Suppressor macrophage treated with lipopolysaccharide for 1 hour (primary cell): ENCODE data around the gene GRXCR1.

Experiments used
- DNase-seq, 3 donors: peaks; one replicate each; pipeline ENCODE4 v3.0.0-alpha.2; 2020 to 2022

Gene GRXCR1

DNA sequence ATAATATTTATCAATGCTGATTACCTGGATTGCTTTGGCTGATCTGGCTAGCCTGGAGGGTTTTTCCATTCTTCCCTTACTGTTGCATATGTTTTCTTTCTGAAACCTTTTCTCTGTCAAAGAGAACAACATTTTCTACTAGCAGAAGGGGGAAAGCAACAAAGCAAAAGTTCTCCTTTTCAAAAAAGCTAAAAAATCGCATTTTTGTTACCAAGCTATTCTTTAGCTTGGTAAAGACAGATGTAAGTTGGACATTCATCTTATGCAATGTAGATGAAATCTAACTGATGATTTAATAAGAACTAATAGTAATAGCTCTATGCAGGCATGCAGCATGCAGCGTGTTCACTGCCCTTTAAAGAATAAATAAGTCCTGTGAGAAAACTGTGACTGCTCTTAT, at the start of gene GRXCR1:
Gene GRXCR1, plus strand, starts transcription at position 301 of the 400 bp plus-strand sequence. CDS start 554 bp downstream, outside the sequence.
- DNase-seq: no peak

DNA sequence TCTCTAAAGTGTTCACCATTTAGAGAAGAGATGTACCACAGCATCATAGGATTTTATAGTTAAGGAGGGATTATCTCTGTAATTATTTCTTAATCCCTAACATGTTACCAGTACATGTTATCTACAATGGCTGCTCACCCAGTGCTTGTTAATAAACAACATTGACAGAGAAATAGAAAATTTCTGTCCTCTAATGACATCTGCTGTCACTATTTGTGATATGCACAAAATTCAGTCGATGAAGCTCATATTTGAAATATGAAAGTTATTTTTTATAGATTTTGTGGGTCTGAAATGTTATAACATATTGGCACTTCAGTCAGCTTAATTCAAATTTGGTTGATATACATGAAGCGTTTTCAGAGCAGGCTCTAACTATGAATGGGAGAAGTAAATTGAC, 48.8 kb upstream of the GRXCR1 start:
- DNase-seq: no peak

DNA sequence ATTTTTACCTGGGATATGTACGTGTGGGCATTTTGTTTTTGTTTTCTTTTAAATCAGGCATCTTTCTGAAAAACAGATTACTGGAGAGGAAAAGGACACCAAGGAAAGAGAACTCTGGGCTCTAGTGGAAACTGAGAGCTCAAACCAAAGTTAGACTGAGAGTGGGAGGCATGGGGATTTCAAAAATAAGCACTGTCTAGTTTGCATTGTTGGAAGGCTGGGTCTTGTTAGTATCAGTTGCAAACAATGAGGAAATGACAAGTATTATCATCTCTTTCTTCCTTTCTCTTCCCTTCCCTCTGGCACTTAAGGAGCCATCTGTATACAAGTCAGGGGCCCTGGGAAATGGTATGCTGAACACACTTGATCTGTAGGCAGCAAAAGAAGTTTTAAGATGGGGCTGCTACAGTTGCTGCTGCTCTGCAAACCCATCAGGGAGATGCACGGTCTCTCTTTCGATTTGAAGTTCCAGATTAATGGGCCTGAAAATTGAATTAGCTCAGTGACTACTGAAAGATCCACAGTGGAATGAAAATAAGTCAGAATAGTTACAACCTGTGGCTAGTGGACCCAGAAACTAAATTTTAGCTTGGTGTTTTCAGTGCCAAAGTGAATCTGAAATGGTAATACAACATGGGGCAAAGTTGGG, 48.0 kb upstream of the GRXCR1 start:
- DNase-seq: no peak

DNA sequence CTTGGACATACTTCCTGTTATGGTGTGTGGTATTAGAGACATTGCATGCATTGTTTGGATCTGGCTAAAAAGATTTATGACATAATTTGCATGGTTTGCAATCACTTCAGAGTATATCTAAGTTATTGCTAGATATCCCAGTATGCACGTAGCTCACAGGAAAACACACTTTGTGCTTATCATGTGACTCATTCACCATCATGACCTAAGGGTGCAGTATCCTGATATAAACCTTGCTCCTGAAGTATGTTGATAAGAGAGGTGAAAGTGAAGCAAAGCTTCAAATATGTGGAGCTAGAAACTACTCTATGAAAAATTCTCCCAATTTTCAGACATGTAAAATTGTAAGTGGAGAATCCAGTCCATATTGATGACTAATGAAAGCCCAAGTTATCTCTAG, 46.9 kb upstream of the GRXCR1 start:
- DNase-seq: no peak

DNA sequence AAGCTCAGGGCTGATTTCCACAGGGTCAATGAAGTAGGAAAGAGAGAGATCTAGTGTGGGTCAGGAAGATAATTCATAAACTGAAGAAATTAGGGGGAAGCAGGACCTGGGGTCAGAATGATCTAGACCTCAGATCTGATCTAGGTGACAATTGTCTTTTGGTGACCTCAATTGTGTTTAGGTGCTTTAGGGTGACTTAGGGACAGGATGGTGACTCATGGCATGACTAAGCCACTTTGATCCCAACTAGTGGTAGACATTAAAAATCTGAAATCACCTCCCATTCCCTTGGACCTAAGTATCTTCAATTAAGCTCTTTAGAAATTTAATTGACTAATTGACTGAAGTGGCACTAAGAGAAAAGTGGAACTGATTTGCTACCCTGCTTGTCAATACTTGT, 36.7 kb upstream of the GRXCR1 start:
- no peak for DNase-seq

DNA sequence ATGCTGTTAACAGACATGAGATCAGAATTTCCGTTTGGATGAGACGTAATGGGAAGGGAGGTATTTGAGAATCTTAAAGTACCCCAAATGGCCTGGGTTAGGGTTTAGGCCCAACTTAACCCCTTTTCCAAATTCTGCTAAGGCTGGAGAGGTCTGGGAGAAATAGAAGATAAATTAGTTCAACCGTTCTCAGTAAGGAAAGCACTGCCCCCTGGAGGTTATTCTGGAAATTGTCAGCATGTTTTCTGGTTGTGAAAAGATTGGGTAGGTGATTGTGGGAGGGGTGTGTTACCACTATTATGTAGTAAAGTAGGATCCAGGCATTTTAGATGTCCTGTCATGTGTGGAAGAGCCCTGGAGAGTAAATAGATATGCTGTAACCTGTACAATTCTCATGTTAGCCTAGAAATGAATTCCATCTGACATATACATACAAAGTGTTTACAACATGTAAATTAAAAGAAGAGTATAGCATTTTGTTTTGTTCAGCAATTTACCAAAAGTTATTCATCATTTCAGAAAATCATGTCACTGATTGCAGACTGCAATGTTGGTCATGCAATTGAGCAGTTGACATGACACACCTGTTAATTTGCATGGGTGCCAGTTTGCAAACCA, 26.8 kb upstream of the GRXCR1 start:
- DNase-seq: peak; percentile 70 to 80 (median 74)

DNA sequence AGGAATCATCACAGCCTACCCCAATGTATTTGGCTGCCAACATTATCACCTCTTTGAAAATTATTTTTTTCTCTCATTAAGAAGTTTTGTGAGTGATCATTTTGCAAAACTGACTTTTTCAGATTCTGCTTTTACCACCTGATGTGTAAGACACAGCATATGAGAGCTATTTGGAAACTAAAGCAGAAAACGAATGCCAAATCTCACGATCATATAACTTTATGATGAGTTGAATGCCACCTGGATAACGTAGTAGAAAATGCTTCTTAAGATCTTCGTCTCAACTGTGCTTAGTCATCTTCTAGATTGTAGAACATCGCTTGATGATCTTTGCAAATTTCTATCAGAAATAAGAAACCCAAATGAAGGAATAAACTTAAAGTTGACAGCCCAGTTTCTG, 21.3 kb upstream of the GRXCR1 start:
- no peak for DNase-seq

DNA sequence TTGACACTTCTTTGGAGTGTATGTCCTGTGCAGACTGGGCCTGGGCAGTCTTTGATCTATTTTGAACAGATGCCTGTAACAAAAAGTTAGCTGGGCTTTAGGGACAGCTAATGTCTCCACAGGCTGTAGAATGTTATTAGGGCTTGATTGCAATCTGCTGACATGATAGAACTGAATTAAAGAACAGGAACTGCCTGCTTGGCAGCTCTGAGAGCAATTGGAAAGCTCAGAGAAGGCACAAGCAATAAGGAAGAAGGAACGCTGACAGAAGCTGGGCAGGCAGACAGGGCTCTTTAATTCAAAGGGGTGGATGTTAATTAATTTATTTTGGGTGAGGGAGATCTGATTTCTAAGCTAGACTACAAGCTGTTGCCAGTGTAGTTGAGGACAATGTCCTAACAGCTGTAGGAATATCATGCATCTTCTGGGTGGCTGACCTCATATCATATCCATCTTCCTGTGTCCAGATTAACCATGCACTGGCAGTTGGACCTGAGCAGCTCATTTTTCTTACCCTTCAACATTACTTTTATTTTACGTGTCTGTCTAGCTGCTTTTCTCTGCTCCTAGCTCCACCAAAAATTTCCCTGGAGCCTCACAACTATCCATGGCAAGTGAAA, 20.7 kb upstream of the GRXCR1 start:
- no peak for DNase-seq

DNA sequence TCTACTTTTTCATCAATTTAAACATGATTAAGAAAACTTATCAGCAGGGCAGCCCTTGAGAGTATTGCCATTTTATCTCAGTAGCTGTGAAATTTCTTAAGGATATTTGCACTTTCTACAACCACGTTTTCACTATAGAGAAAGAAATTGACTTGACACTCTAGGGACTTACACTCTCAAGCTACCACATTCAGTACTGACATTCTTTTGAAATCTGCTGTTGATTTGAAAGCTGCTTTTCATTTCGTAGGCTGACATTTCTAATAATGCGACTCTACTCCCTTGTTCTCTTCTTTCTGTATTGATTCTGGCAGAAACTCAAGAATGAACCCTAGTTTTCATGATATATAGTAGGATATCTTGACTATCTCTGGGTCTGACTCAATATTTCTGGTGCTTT, 13.7 kb upstream of the GRXCR1 start:
- DNase-seq: no peak

DNA sequence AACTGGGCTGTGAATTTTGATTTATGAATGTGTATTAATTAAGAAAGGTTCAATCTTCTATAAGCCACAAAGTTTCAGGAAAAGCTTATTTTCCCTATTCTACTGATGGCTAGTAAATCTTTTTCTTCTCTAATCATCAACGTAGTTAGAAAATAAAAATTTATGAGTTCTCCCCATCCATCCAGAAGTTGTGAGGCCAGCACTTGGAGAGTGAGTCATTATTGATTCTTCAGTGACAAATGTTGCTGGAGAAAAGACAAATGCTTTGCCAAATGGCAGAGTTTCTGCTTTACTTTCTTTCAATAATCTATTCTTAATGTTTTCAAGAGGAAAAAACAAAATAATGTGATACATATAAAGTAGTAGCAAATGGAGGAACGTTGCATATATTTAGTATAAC, 11.3 kb upstream of the GRXCR1 start:
- DNase-seq: no peak

DNA sequence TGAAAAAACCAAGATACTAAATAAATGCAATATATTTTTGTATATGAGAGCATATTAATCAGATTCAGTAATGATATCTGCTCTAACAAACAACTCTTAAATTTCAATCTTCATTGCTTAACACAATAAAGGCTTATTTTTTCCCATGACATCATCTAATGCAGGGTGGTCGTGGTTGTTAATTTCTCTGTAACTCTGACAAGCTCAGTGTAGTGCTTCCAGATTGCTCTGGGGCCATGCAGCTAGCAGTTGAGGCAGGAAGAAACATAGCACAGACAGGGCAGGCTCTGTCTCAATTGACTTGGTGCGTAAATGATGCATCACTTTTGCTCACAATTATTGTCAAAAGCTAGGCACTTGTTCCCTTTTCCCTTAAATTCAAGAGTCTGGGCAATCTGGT, 869 bp upstream of the GRXCR1 start:
- DNase-seq: no peak

DNA sequence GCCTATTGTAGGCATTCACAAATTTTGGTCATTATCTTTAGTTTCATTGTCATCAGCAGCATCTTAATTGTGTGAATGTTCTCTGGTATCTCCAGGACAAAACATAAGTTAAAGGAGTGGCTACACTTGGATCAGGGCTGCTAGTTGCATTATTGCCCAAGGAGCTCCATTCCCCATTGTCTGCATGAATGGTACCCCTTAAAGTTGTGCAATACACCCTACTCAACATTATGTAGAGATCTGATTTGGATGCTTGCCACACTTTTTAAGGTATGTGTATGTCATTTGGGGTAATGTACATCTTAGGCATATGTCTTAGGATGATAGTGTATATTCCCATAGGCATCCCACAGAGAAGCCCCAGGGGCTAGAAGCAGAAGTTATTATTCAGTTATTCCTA, 2.9 kb downstream of the GRXCR1 start:
- DNase-seq: no peak

DNA sequence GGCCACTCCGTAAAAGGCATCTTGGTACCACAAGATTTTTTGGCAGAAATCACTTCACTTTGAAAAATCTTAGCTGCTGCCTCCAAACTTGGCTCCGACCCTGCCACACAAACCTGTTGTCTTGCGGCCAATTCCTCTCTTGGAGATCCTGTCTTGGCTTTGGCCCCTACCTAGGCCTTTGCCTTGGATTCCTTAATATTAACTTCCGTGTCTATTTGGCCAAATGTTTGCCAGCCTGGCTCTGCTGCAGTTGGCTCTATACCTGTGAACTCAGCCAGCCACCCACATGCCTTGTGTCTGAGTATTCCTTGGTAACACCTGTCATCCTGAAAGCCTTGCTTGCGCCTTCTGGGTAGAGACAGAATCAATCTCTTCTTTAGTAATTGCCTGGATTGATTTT, 12.5 kb downstream of the GRXCR1 start:
- no peak for DNase-seq

DNA sequence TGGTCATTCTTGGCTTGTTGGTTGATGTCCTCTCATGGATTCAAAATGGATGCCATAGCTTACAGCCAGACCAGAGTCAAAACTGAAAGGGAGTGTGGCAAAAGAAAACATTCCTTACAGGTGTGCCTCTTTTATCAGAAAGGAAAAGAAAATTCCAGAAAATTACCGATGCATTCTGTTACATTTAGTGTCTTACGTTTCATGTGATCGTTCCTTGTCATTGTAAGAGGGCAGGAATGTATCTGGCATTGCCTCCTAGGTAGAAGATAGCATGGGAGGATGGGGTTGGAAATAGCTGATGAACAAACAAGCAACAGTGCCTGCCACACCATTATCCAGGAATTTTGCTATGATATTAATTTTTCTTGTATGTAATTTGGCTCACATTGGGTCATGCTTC, 13.1 kb downstream of the GRXCR1 start:
- DNase-seq: no peak

DNA sequence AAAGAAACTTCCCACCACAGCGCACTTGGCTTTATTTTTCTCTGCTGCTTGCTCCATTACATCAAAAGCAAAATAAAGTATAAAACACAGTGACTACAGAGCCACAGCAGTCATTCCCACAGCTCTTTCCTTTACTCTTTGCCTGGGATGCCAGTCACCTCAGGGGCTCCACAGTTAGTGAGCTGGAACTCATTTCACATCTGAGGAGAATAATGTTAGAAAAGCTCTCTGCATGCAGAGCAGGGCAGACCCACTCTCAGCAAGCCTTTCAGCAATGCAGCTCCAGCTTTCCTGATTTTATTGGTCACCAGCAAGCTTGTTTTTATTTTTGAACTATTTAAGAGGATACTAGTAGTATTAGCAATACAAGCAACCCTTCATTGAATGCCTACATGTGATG, 13.8 kb downstream of the GRXCR1 start:
- no peak for DNase-seq

DNA sequence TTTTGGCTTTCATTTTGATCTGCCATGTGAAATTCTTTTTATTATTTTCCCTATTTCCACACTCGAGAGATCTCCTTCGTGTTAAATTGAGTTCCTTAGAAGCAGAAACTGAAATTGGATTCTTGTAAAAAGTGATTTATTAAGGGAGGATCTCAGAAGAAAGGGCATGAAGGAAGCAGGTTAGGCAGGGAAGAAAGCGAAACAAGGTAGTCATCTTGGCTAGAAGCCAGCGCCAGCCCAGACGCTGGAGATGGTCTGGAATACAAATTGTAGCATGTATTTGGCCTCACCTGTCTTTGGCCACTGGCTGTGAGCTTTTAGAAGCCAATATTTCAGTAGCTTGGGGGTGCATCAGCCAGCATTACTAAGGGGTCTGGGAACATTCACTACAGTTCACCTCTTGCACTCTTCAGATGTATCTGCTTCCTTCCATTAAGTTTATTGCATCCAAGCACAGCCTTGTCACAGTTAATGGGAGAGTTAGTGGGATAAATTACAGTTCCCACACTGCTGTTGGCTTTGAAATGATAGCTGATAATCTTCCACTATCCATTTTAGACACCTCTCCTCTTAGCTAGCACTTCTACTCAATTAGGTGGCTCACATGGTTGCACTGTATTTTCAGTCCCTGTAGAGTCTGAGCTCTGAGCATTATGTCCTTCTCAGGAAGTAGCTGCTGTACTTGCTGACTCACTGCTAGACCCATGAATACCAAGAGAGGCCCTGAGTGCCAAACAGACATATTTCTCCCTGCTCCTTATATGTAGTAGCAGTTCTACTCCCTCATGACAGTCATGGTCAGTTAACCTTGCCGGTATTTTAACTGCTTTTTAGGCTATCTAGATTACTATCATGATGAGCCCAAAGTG, 14.6 kb downstream of the GRXCR1 start:
- no peak for DNase-seq

DNA sequence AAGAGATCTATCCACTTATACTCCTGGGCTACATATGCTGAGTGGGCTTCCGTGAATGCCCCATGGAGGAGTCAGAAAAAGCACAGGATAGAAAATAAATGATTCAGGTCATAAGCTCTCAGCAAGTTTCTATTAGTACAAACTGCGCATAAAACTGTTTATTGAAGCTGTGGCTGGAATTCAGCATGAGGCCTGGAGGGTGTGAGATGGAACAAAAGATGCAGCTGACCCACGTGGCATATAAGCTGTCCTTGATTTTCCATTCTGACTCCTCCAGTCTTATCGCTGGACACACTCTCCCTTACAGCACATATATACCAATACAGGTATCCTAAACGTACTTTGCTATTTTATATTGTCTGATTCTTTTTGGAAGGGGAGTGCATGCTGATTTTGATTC, 17.9 kb downstream of the GRXCR1 start:
- DNase-seq: no peak

DNA sequence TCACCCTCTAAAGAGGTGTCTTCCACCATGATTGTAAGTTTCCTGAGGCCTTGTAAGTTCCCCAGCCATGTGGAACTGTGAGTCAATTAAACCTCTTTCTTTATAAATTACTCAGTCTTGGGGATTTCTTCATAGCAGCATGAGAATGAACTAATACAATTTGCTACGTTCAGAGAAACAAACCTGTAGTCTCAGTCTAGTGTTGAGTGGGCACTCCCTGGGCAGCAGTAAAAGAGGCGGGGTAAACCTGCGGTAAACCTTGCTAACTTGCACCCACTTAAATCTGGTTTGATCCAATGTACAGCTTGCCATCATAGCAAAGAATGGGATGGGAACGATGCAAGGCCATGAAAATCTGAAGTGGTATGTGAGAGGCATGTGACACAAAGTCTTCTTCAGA, 22.4 kb downstream of the GRXCR1 start:
- DNase-seq: no peak

DNA sequence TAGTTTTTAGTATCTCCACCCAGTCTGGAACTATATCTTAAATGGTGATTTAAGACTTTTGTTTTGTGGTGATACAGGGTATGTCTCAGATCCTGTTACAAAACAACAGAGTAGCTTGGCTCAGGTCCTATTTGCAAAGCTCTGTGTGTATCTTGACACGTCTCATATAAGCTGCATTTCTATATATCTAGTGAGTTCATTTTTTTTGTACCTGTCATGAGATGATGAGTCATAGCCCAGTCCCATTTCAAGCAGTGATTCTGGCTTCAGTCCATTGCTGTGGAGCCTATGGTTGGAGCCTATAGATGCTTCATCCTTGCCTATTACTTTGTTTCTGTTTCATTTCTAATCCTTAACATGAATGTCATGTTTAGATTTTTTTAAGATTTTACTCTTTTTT, 23.0 kb downstream of the GRXCR1 start:
- DNase-seq: no peak

DNA sequence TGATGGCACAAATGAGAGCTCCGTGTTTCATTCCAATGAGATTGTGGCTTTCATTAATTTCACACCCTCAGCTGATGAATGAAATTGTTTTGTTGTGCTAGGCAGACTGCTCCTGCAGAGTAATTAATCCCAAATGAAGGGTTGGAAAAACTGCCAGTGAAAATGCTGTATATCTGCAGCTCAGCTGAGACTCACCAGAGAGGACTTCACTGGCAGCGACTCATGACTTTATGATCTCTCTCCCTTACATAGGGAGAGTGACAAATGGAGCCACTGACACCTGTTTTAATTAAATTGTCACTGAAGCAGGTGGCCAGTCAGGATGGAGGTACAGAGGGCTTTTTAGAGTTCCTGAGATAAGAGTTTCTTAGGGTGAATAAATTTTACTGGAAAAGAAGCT, 24.8 kb downstream of the GRXCR1 start:
- no peak for DNase-seq

DNA sequence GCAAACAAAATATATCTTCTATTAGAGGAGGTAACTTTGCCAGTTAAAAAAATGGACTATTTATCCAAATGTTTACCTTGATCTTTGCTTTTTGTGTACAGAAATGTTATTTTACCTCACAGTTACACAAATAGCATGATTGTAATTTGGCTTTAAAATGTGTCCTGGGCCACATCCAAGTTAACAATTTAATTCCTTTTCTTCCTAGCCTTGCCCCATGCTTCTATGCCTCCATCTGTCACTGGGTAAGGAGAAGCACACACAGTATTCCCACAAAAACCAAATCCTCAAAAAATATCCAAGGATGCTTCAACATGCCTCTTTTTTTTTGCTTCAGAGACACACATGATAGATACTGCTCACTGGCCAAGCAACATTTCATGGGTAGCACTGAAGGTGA, 30.9 kb downstream of the GRXCR1 start:
- DNase-seq: no peak

DNA sequence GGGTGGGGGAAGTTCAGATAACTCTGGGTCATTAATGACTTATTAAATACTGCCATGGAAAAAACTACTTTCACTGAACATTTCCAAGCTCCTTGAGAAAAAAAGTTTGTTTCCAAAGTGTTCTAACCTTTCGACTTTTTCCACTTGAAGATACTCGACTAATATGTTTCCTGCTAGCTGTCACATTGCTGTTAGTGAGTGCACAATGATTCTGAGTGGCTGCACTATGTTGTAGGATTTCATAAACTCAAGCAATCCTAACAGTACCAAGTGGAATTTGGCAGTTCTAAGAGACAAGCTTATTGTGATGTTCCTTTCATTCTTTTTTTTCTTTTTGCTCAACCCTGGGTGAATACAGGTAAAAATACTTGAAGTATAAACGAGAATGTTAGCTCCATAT, 33.4 kb downstream of the GRXCR1 start:
- no peak for DNase-seq

DNA sequence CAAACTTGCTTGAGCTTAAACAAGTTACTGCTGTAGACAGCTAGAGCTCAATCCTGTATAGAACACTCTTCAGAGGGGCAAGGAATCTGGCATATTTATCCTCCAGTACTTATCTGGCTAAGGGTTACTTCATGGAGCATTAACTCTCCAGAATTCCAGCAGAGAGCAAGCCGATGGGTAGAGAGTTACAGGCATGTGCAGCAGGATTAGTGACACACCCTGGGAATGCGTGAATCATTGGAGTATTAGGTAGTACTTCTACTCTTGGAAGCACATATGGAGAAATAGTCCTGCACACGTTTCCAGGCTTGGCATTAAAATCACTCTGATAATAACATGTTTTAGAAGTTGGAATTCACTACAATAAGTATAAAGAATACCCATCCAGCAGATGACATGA, 35.4 kb downstream of the GRXCR1 start:
- no peak for DNase-seq

DNA sequence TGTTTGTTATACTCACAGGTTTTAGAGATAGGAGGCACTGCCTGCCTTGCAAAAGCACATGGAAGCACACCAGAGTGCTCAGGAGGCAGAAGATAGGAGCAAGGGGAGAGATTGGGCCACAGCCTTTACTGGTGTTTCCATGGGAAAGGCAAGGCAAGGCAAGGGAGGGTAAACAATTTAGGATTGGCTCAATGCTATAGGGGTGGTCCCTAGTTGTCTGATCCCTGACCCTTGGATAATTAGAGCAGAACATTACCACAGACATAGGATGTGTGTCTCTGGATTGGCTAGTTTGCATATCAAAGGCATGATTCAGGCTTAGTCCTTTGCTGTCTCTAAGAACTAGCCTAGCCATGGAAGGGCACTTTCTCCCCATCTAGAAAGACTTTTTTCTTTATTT, 36.1 kb downstream of the GRXCR1 start:
- DNase-seq: no peak
